Stimulated activated memory B cell treated with anti-CD40 and anti-IgM and Interleukin-4, amounts not matched to agents 10 μg/mL and 1 μg/mL and 100 μg/mL, for 72 hours (primary cell): ENCODE data around the gene NXF1.

Experiments used
- ATAC-seq: fragments of 150-1000 bp; cut with Tn5 transposase; 2 replicates; pipeline ENCODE4 v1.10.0; 2021
- H3K27ac Mint-ChIP-seq: one replicate; pipeline ENCODE4 v1.8.0; 2022; ENCODE audit warnings: mild to moderate bottlenecking, mixed read lengths
- H3K27me3 Mint-ChIP-seq: one replicate; pipeline ENCODE4 v1.8.0; 2022; ENCODE audit warnings: mixed read lengths
- H3K36me3 Mint-ChIP-seq: one replicate; pipeline ENCODE4 v1.8.0; 2022; ENCODE audit warnings: mixed read lengths
- H3K4me1 Mint-ChIP-seq: one replicate; pipeline ENCODE4 v1.8.0; 2022; ENCODE audit warnings: mixed read lengths
- H3K4me3 Mint-ChIP-seq: one replicate; pipeline ENCODE4 v1.8.0; 2022; ENCODE audit warnings: mild to moderate bottlenecking, moderate library complexity, mixed read lengths
- H3K9me3 Mint-ChIP-seq: one replicate; pipeline ENCODE4 v1.8.0; 2022; ENCODE audit warnings: mixed read lengths

The NXF1 gene

GRCh38 chr11:62747475-62748160 lies 57.6 kb downstream of the NXF1 start:
- Mint-ChIP-seq H3K36me3 (peaks cover 7% of the 10 kb centered on the region), H3K27ac (no peak overlapping the region), H3K4me3 (no peak overlapping the region), H3K4me1 (peaks cover 18% of the 10 kb centered on the region), H3K27me3 (no peaks in the 10 kb centered on the region), H3K9me3 (no peaks in the 10 kb centered on the region)
- ATAC-seq, result no peak
